Ectodermal cell (in vitro differentiated cells): ENCODE results near the gene ZNF71.
A peak's percentile ranks its signal among the peaks of the same experiment; 100 is the strongest.

ENCODE experiments used
- H3K27ac ChIP-seq: 2 replicates; pipeline ENCODE4 v1.7.0; 2013; ENCODE audit warnings: mild to moderate bottlenecking, low read depth, low read length; ENCODE audit not compliant: insufficient read depth, poor library complexity, severe bottlenecking
- H3K27me3 ChIP-seq: 2 replicates; pipeline ENCODE4 v1.7.0; 2013; ENCODE audit warnings: mild to moderate bottlenecking, low read length; ENCODE audit not compliant: insufficient read depth, control insufficient read depth, poor library complexity, severe bottlenecking
- H3K36me3 ChIP-seq: one replicate; pipeline ENCODE4 v1.7.0; 2013; ENCODE audit warnings: low read length; ENCODE audit not compliant: control insufficient read depth, insufficient read depth
- H3K4me1 ChIP-seq: one replicate; pipeline ENCODE4 v1.7.0; 2013; ENCODE audit warnings: low read length; ENCODE audit not compliant: control insufficient read depth, insufficient read depth
- H3K4me3 ChIP-seq: 2 replicates; pipeline ENCODE4 v1.7.0; 2013; ENCODE audit warnings: low read depth, low read length, control low read depth; ENCODE audit not compliant: insufficient read depth
- H3K9me3 ChIP-seq: 2 replicates; pipeline ENCODE4 v1.7.0; 2013; ENCODE audit warnings: mild to moderate bottlenecking, low read length, moderate library complexity; ENCODE audit not compliant: control insufficient read depth
- WGBS, 2 experiments: methylation state at CpG; one replicate each; pipeline ENCODE4 v1.1.7; 2013; ENCODE audit warnings: missing lambda C conversion rate in 2 of 2; 5-methylcytosine and 5-hydroxymethylcytosine counted together

Gene ZNF71

GRCh38 chr19:56594446-56594782 is 688 bp upstream of the ZNF71 start:
- Histone ChIP-seq H3K27me3 (no peaks in the 10 kb centered on the region), H3K27ac (no peak overlapping the region), H3K4me1 (no peaks in the 10 kb centered on the region), H3K9me3 (peaks cover 7% of the 10 kb centered on the region), H3K36me3 (peaks cover 8% of the 10 kb centered on the region), H3K4me3 (no peak overlapping the region)
- 71 to 74% methylated on average over 4 of the region's 4 CpGs for WGBS, 2 experiments

- Histone ChIP-seq H3K27me3 (no peaks in the 10 kb centered on the region), H3K27ac (no peak overlapping the region), H3K4me1 (no peaks in the 10 kb centered on the region), H3K9me3 (peaks cover 3% of the 10 kb centered on the region), H3K36me3 (peaks cover 10% of the 10 kb centered on the region), H3K4me3 (peak overlapping the region; percentile 78)
- 1% methylated on average over 4 of the region's 4 CpGs for whole genome bisulfite sequencing, 2 experiments
These were observed 422 bp downstream of the ZNF71 start for GRCh38 chr19:56595548-56595899.

DNA sequence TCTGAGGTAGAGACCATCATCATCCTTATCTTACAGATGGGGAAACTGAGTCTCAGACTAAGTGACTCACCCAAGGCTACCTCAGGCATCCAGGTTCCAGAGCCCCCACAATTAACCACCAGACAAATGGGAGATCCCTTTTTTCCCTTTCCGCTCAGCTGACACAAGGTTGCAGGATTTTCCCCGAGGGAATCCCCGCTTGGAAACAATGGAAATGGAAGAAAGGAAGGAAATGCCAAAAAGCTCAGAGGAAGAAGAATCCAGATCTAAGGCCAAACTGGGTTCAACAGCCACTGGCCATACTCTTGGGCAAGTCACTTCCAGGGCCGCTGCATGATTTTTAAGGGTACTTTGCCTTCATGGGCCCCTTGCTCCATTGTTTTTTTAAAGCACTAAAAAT is 1.6 kb downstream of the ZNF71 start:
- Histone ChIP-seq H3K9me3 (peaks cover 3% of the 10 kb centered on the region), H3K27me3 (no peaks in the 10 kb centered on the region), H3K36me3 (peaks cover 21% of the 10 kb centered on the region), H3K4me3 (no peak overlapping the region), H3K4me1 (no peaks in the 10 kb centered on the region), H3K27ac (no peak overlapping the region)
- 71 to 72% methylated on average over 4 of the region's 4 CpGs for WGBS, 2 experiments

DNA sequence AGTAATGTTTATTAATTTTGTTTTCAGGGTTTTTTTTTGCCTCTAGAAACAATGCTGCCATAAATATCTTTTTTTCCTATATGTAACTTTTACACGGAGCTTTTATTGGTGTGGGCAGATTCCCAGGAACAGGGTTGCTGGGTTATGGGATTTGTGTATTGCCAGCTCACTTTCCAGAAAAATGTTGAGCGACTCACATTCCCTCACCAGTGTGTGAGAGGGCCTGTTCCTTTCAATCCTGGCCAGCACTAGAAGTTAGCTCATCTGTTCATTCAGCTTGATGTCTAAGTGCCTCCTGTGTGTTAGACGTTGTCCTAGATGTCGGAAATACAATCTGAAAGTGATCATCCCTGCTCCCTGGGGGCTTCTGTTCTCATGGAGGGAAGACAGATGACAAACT is 2.6 kb downstream of the ZNF71 start:
- H3K4me3 ChIP-seq, result no peak overlapping the region
- no peak overlapping the region for H3K27ac ChIP-seq
- WGBS, 2 experiments, result 95 to 98% methylated on average over 3 to 4 of the region's 4 CpGs
- H3K36me3 ChIP-seq, result peaks cover 29% of the 10 kb centered on the region
- H3K4me1 ChIP-seq, result no peaks in the 10 kb centered on the region
- peaks cover 5% of the 10 kb centered on the region for H3K9me3 ChIP-seq
- H3K27me3 ChIP-seq, result no peaks in the 10 kb centered on the region

DNA sequence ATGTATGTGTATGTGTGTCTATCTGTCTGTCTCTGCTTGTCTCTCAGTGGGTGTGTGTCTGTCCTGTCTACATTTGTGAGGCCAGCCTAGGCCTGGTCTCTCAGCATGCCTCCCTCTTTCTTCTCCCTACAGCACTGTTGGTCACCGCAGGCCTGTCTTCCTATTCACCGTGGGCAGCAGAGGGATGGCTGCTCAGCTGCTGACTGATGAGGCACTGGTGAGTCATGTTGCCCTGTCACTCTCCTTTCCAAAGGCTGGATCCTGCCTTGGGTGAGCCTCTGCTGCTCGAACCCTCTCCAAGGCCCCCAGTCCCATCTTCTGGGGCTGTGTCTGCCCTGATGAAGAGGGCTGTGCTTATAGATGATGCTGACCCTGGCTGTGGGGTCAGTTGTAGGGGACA is 6.3 kb downstream of the ZNF71 start:
- Histone ChIP-seq H3K27ac (no peak overlapping the region), H3K36me3 (peaks cover 38% of the 10 kb centered on the region), H3K27me3 (no peaks in the 10 kb centered on the region), H3K9me3 (peaks cover 7% of the 10 kb centered on the region), H3K4me3 (no peak overlapping the region), H3K4me1 (no peaks in the 10 kb centered on the region)
- 93 to 94% methylated on average over 3 of the region's 3 CpGs for WGBS, 2 experiments

DNA sequence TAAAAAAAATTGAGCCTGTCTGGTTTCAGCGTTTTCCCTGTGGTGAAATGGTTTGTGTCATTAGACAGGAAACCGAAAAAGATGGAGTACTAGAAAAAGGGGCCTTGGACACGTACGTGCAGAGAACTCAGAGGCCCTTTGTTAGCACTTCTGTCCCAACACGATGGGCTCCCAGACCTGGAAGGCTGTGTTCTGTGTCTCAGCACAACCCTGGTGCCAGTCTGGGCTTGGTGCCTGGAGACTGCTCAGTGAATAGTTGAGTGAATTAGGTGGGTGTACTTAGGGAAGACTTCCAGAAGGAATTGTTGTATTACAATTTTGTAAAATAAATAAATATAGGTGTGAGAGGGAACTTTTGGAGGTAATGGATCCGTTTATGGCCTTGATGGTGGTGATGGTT is 8.7 kb downstream of the ZNF71 start:
- 78 to 80% methylated on average over 5 to 6 of the region's 6 CpGs for WGBS, 2 experiments
- peaks cover 4% of the 10 kb centered on the region for H3K9me3 ChIP-seq
- H3K36me3 ChIP-seq, result peaks cover 29% of the 10 kb centered on the region

DNA sequence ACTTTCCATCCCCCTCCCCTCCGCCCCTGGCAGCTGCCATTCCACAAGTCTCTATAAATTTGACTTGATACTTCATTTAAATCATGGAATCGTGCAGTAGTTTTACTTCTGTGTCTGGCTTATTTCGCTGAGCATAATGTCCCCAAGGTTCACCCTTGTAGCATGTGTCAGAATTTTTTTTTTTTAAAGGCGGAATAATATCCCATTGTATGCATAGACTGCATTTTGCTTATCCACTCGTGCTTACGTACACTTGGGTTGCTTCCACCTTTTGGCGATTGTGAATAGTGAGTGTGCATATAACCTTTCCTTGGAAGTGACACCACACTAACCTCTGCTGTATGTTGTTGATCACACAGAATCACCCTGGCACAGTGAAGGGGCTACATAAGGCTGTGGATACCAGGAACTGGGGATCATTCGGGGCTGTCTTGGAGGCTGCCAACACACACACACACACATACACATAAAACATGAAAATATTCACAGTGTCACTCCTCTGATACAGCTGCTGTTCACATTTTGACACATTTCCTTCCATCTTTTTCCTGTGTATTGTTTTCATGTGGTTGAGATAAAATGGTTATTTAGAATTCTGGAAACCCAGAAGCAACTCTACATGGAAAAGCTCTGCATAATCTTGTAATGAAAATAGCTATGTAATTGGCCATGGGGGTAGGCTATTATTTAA is 13.3 kb downstream of the ZNF71 start:
- Histone ChIP-seq H3K36me3 (peaks cover 6% of the 10 kb centered on the region), H3K9me3 (peaks cover 2% of the 10 kb centered on the region), H3K27me3 (no peaks in the 10 kb centered on the region), H3K4me1 (no peaks in the 10 kb centered on the region), H3K4me3 (no peak overlapping the region), H3K27ac (no peak overlapping the region)
- 95 to 96% methylated on average over 8 of the region's 8 CpGs for WGBS, 2 experiments

More for the DNA sequence above, 8.7 kb downstream of the ZNF71 start:
- Histone ChIP-seq H3K4me3 (no peak overlapping the region), H3K27me3 (no peaks in the 10 kb centered on the region), H3K4me1 (no peaks in the 10 kb centered on the region), H3K27ac (no peak overlapping the region)

GRCh38 chr19:56611288-56611687 is 16.2 kb downstream of the ZNF71 start:
- H3K27me3 ChIP-seq, result no peaks in the 10 kb centered on the region
- H3K36me3 ChIP-seq, result peaks cover 13% of the 10 kb centered on the region
- H3K27ac ChIP-seq, result no peak overlapping the region
- H3K9me3 ChIP-seq, result no peaks in the 10 kb centered on the region
- no peak overlapping the region for H3K4me3 ChIP-seq
- WGBS, 2 experiments, result 83 to 84% methylated on average over 8 of the region's 8 CpGs
- H3K4me1 ChIP-seq, result no peaks in the 10 kb centered on the region

DNA sequence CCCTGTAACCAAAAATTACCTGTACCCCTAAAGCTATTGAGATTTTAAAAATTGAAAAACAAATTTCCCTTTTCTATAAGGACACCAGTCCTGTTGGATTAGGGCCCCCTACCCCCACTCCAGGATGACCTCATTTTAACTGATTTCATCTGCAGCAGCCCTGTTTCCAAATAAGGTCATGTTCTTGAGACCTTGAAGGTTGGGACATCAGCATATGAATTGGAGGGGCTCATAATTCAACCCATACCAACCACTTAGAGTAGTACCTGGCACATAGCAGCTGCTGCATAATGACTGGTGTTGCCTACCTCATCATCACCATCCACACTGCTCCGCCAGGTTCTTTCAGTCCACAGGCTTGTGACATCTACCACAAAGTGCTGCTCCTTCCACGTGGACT is 17.6 kb downstream of the ZNF71 start:
- Histone ChIP-seq H3K27me3 (no peaks in the 10 kb centered on the region), H3K4me3 (no peak overlapping the region), H3K36me3 (peaks cover 17% of the 10 kb centered on the region), H3K27ac (no peak overlapping the region), H3K9me3 (no peaks in the 10 kb centered on the region), H3K4me1 (no peaks in the 10 kb centered on the region)
- WGBS, 2 experiments, result 93% methylated on average over 2 of the region's 2 CpGs

- Histone ChIP-seq H3K9me3 (no peaks in the 10 kb centered on the region), H3K4me1 (no peaks in the 10 kb centered on the region), H3K4me3 (no peak overlapping the region), H3K27ac (no peak overlapping the region), H3K36me3 (peaks cover 20% of the 10 kb centered on the region), H3K27me3 (no peaks in the 10 kb centered on the region)
- WGBS, 2 experiments, result 92 to 93% methylated on average over 5 of the region's 5 CpGs
These were observed 18.5 kb downstream of the ZNF71 start for GRCh38 chr19:56613639-56614038.

DNA sequence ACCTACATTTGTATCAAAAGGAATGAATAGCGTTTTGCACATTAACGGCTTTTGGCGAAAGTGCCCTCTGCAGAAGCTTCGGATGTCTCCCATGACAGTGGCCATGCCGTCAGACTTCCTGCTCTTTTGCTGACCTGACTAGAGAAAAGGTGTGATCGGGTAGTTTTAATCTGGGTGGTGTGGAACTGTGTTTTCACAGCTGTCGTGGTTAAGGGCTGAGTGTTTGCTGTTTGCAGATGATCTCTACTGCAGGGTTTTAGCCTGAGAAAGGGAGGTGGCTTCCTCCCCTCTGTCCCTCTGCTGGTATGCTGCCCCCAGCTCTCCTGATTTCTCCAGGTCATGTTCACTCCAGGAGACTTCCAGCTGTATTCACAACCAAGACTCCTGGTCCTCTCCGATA is 22.4 kb downstream of the ZNF71 start:
- WGBS, 2 experiments, result 94 to 95% methylated on average over 8 of the region's 8 CpGs
- Histone ChIP-seq H3K9me3 (no peaks in the 10 kb centered on the region), H3K4me3 (no peak overlapping the region)

More for the DNA sequence above, 22.4 kb downstream of the ZNF71 start:
- Histone ChIP-seq H3K27ac (no peak overlapping the region), H3K27me3 (no peaks in the 10 kb centered on the region), H3K4me1 (no peaks in the 10 kb centered on the region), H3K36me3 (peaks cover 35% of the 10 kb centered on the region)
